Caco-2 (cell line): ENCODE data around the gene SMIM38. TPM values are rescaled to one million over a fixed set of nuclear protein-coding genes. Genes with fewer than 3 reads are reported as not detected.

Experiments
- BruUV-seq: library from RNA; stranded (reverse); fragments of 400-500 nt; replicated peaks from 2 replicates; lab custom pipeline; 2021; lab: Mats Ljungman, UMichigan
- CTCF ChIA-PET: fragments of 300-600 bp; sonication (Branson Sonifier 250); formaldehyde crosslinking; loops from one replicate; lab custom pipeline; 2022; ENCODE audit warnings: antibody characterized with exemption; lab: Charles Lee
- POLR2A ChIA-PET: fragments of 300-600 bp; sonication (Branson Sonifier 250); formaldehyde crosslinking; loops from one replicate; lab custom pipeline; 2022; ENCODE audit warnings: antibody characterized with exemption; lab: Charles Lee
- DNase-seq, 2 experiments: peaks; one replicate each; pipeline versions ENCODE4 v3.0.0 to v3.0.0-alpha.2; 2020 to 2022
- H3K27me3 ChIP-seq: replicated peaks from 2 replicates; pipeline ENCODE4 v1.6.0; 2011; ENCODE audit warnings: low read length; ENCODE audit not compliant: control insufficient read depth, insufficient read depth
- H3K36me3 ChIP-seq: 2 replicates; pipeline ENCODE4 v1.5.1; 2011; ENCODE audit warnings: low read length; ENCODE audit not compliant: control insufficient read depth, insufficient read depth
- H3K4me1 ChIP-seq: fragments of 250-450 bp; sonication (Bioruptor Pico); 2 replicates; pipeline ENCODE4 v1.5.1; 2020; ENCODE audit warnings: mild to moderate bottlenecking
- H3K4me3 ChIP-seq: 2 replicates; pipeline ENCODE4 v1.5.1; 2011; ENCODE audit warnings: low read depth, mild to moderate bottlenecking, control low read depth, low read length
- H3K9me3 ChIP-seq: fragments of 250-450 bp; sonication (Bioruptor Pico); 2 replicates; pipeline ENCODE4 v1.5.1; 2020; ENCODE audit warnings: mild to moderate bottlenecking, moderate library complexity
- H3K27ac Mint-ChIP-seq: one replicate; pipeline ENCODE4 v1.8.0; 2022; ENCODE audit warnings: mixed read lengths; ENCODE audit not compliant: unreplicated experiment
- H3K27me3 Mint-ChIP-seq: one replicate; pipeline ENCODE4 v1.8.0; 2022; ENCODE audit warnings: mixed read lengths; ENCODE audit not compliant: insufficient read depth, unreplicated experiment
- H3K36me3 Mint-ChIP-seq: one replicate; pipeline ENCODE4 v1.8.0; 2022; ENCODE audit warnings: mild to moderate bottlenecking, mixed read lengths; ENCODE audit not compliant: insufficient read depth, unreplicated experiment
- H3K4me1 Mint-ChIP-seq: one replicate; pipeline ENCODE4 v1.8.0; 2022; ENCODE audit warnings: low read depth, mixed read lengths; ENCODE audit not compliant: unreplicated experiment
- H3K4me3 Mint-ChIP-seq: one replicate; pipeline ENCODE4 v1.8.0; 2022; ENCODE audit warnings: mild to moderate bottlenecking, moderate library complexity, mixed read lengths; ENCODE audit not compliant: unreplicated experiment
- H3K9me3 Mint-ChIP-seq: one replicate; pipeline ENCODE4 v1.8.0; 2022; ENCODE audit warnings: mixed read lengths; ENCODE audit not compliant: unreplicated experiment
- intact Hi-C: fragments of 100-400 bp; cut with micrococcal nuclease; formaldehyde crosslinking; loops from one replicate; pipeline ENCODE4 v1.10.0; 2022; ENCODE audit not compliant: unreplicated experiment
- total RNA-seq: library from RNA; stranded (reverse); gene quantifications from 2 replicates; pipeline ENCODE4 v1.2.3, GENCODE V29; 2022
- TF ChIP-seq, protein P1 (sequence below), 2 experiments: fragments of 200-600 bp in 1 of 2; IDR thresholded peaks; 1 replicate in 1 of 2; 2 replicates in 1 of 2; pipeline versions ENCODE4 v1.5.1 to v1.8.0; 2011 to 2022; ENCODE audit warnings: antibody characterized with exemption in 1 of 2, control low read depth in 1 of 2, inconsistent platforms in 1 of 2, low read depth in 1 of 2, low read length in 1 of 2, mild to moderate bottlenecking in 1 of 2, moderate library complexity in 1 of 2; ENCODE audit not compliant: insufficient read depth in 1 of 2, severe bottlenecking in 1 of 2, unreplicated experiment in 1 of 2

SMIM38 gene
- total RNA-seq, 1 experiment from 2014 or later = 0.66 TPM

DNA sequence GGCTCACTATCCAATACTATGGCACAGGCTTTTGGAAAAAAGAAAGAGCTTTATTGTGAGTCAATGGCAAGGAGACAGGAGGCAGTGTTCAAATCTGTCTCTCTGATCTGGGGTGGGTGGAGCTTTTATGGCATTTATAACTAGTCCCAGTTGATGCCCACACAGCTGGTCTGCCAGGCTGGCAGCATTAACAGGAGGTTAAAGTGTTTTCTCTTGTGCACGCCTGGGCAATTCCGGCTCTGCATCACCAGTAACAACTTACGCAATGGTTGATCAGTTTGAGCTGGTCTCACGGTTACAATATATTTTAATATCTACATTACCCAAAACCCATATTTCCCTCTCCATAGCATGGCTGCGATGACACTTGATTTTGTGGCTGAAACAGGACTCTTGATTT, 15.1 kb upstream of the SMIM38 start:
- no peak overlapping the region for H3K4me3 ChIP-seq
- H3K4me1 ChIP-seq = peaks cover 34% of the 10 kb centered on the region
- TF ChIP-seq, protein P1, sequence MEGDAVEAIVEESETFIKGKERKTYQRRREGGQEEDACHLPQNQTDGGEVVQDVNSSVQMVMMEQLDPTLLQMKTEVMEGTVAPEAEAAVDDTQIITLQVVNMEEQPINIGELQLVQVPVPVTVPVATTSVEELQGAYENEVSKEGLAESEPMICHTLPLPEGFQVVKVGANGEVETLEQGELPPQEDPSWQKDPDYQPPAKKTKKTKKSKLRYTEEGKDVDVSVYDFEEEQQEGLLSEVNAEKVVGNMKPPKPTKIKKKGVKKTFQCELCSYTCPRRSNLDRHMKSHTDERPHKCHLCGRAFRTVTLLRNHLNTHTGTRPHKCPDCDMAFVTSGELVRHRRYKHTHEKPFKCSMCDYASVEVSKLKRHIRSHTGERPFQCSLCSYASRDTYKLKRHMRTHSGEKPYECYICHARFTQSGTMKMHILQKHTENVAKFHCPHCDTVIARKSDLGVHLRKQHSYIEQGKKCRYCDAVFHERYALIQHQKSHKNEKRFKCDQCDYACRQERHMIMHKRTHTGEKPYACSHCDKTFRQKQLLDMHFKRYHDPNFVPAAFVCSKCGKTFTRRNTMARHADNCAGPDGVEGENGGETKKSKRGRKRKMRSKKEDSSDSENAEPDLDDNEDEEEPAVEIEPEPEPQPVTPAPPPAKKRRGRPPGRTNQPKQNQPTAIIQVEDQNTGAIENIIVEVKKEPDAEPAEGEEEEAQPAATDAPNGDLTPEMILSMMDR (IDR thresholded peaks at IDR 0.05; ENCODE audit: insufficient read depth in 1 of 2, low read depth in 1 of 2, low read length in 1 of 2, severe bottlenecking in 1 of 2, unreplicated experiment in 1 of 2) = no peak
- peaks cover 6% of the 10 kb centered on the region for H3K36me3 Mint-ChIP-seq
- 0 out of 2 replicates have a peak, but pooled peaks cover 2% of the 10 kb centered on the region for H3K36me3 ChIP-seq
- no peaks in the 10 kb centered on the region for H3K27me3 Mint-ChIP-seq
- H3K4me3 Mint-ChIP-seq = no peak overlapping the region
- peaks cover 32% of the 10 kb centered on the region for H3K4me1 Mint-ChIP-seq
- BruUV-seq = no TSS peak
- H3K9me3 ChIP-seq = peaks cover 6% of the 10 kb centered on the region
- CTCF ChIA-PET = interaction anchor here (1.0 kb wide), 1 partner anchor 9 kb away, joined by 6 read pairs; no protein-coding TSS in a partner anchor
- H3K27ac Mint-ChIP-seq = no peak overlapping the region
- POLR2A ChIA-PET = no interaction called here
- peaks cover 6% of the 10 kb centered on the region for H3K9me3 Mint-ChIP-seq
- H3K27me3 ChIP-seq = no peaks in the 10 kb centered on the region
- intact Hi-C loops = no loop called here
- no peak for DNase-seq

DNA sequence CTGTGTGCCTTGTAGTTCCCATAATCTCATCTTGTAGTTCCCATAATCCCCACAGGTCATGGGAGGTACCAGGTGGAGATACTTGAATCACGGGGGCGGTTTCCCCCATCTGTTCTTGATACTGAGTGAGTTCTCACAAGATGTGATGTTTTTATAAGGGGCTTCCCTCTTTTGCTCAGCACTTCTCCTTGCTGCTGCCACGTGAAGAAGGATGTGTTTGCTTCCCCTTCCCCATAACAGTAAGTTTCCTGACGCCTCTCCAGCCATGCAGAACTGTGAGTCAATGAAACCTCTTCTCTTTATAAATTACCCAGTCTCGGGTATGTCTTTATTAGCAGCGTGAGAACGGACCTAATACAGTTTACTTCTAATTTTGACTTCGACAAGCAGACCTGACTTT, 14.0 kb upstream of the SMIM38 start:
- CTCF ChIA-PET = no interaction called here
- H3K4me3 ChIP-seq = no peak overlapping the region
- 0 out of 2 replicates have a peak, but pooled peaks cover 2% of the 10 kb centered on the region for H3K36me3 ChIP-seq
- peaks cover 24% of the 10 kb centered on the region for H3K4me1 Mint-ChIP-seq
- no peaks in the 10 kb centered on the region for H3K27me3 ChIP-seq
- H3K27ac Mint-ChIP-seq = no peak overlapping the region
- H3K27me3 Mint-ChIP-seq = no peaks in the 10 kb centered on the region
- POLR2A ChIA-PET = no interaction called here
- peaks cover 6% of the 10 kb centered on the region for H3K36me3 Mint-ChIP-seq
- DNase-seq = no peak
- H3K4me1 ChIP-seq = peaks cover 34% of the 10 kb centered on the region
- peaks cover 17% of the 10 kb centered on the region for H3K9me3 Mint-ChIP-seq
- no TSS peak for BruUV-seq
- intact Hi-C loops = no loop called here
- no peak overlapping the region for H3K4me3 Mint-ChIP-seq
- TF ChIP-seq, protein P1 (IDR thresholded peaks at IDR 0.05; ENCODE audit: insufficient read depth in 1 of 2, low read depth in 1 of 2, low read length in 1 of 2, severe bottlenecking in 1 of 2, unreplicated experiment in 1 of 2) = no peak
- H3K9me3 ChIP-seq = peaks cover 17% of the 10 kb centered on the region

DNA sequence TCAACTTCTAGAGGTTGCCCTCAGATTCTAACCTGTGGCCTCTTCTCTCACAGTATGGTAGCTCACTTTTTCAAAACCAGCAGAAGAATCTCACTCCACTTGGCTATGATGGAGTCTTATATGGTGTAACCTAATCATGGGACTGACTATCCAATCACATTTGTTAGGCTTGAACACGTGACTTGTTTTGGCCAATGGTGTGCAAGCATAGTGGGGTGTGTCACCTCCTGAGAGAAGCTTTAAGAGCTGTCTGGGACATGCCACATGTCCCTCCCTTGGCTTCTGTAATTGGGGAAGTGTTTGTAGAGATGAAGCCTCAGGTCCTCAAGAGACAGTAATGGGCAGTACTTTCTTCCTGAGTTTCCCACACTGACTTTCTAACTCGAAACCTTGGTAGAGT, 12.8 kb upstream of the SMIM38 start:
- ChIA-PET CTCF (interaction anchor here (0.7 kb wide), 1 partner anchor 11 kb away, joined by 4 read pairs; no protein-coding TSS in a partner anchor), POLR2A (no interaction called here)
- H3K27me3 Mint-ChIP-seq = no peaks in the 10 kb centered on the region
- H3K36me3 ChIP-seq = 0 out of 2 replicates have a peak, but pooled peaks cover 2% of the 10 kb centered on the region
- TF ChIP-seq, protein P1 (IDR thresholded peaks at IDR 0.05; ENCODE audit: insufficient read depth in 1 of 2, low read depth in 1 of 2, low read length in 1 of 2, severe bottlenecking in 1 of 2, unreplicated experiment in 1 of 2) = no peak
- no peak overlapping the region for H3K27ac Mint-ChIP-seq
- H3K4me1 ChIP-seq = peaks cover 23% of the 10 kb centered on the region
- no TSS peak for BruUV-seq
- peaks cover 15% of the 10 kb centered on the region for H3K4me1 Mint-ChIP-seq
- peaks cover 26% of the 10 kb centered on the region for H3K9me3 ChIP-seq
- no peak overlapping the region for H3K4me3 Mint-ChIP-seq
- no peak for DNase-seq
- H3K9me3 Mint-ChIP-seq = peaks cover 21% of the 10 kb centered on the region
- H3K4me3 ChIP-seq = no peak overlapping the region
- intact Hi-C loops = no loop called here
- H3K36me3 Mint-ChIP-seq = no peaks in the 10 kb centered on the region
- no peaks in the 10 kb centered on the region for H3K27me3 ChIP-seq
